Measurements from ENCODE around the gene LMCD1.

GRCh38 chr3:8529181-8529637, 27.6 kb downstream of the LMCD1 start:
- TF ChIP-seq TAF1 (IDR thresholded peaks at IDR 0.05; ENCODE audit: borderline replicate concordance, insufficient read depth, low read length) (no peak), POLR2AphosphoS5 (IDR thresholded peaks at IDR 0.05; ENCODE audit: low read depth, low read length) (no peak), REST (IDR thresholded peaks at IDR 0.05; ENCODE audit: insufficient read depth in 1 of 2, low read depth in 2 of 2, low read length in 2 of 2) (no peak), SIN3A (IDR thresholded peaks at IDR 0.05; ENCODE audit: borderline replicate concordance, insufficient read depth, low read length) (no peak)

Measured in PFSK-1 (cell line).